ENCODE results near the gene PSMD14. TPM values are rescaled to one million over a fixed set of nuclear protein-coding genes. Genes with fewer than 3 reads are reported as not detected.

Gene PSMD14
- total and polyA plus RNA-seq, 2 of the 13 experiments (the other 11 are each of a cell fraction or from before 2014, with no cell fraction given): 60.6 to 149 TPM

DNA sequence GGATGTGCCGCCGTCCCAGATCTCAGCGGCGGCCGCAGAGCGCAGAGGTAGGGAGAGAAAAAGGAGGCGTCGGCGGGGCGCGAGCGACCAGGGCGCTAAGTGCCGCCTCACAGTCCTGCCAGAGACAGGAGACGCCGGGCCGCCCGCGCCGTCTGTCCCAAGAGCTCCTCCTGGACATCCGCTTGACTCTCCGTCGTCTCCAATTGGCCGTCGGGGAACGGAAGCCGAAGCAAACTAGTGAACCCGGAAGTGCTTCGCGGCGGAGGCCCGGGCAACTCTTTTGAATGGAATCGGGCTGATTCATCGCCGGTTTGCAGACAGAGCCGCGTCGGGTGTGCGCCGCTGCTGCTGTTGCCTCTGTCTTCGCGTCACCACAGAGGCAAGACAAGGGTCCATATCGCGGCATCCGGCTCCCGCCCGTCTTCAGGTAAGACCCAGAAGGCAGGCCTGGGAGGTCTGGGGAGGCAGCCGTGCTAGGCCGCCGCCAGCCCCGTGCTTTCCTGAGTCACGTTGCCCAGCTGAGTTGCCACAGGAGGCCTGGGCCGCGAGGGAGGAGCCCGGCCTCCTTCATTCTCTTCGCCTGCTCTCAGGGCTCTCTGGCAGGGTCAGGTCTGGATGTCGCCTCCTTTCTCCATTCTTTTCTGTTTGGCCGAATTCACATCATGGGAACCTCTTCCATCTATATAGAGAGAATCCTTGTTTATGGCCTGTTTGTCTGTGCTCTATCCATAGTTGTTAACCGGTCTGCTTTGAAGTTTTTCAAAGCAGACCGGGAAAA, at the start of gene PSMD14 (continued):
- TF ChIP-seq, protein P1, sequence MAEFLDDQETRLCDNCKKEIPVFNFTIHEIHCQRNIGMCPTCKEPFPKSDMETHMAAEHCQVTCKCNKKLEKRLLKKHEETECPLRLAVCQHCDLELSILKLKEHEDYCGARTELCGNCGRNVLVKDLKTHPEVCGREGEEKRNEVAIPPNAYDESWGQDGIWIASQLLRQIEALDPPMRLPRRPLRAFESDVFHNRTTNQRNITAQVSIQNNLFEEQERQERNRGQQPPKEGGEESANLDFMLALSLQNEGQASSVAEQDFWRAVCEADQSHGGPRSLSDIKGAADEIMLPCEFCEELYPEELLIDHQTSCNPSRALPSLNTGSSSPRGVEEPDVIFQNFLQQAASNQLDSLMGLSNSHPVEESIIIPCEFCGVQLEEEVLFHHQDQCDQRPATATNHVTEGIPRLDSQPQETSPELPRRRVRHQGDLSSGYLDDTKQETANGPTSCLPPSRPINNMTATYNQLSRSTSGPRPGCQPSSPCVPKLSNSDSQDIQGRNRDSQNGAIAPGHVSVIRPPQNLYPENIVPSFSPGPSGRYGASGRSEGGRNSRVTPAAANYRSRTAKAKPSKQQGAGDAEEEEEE (CRISPR knock-in tag; IDR thresholded peaks at IDR 0.05; ENCODE audit: borderline replicate concordance): no peak; the same call in none of the 2 replicates
- TF ChIP-seq KLF16 (CRISPR knock-in tag; IDR thresholded peaks at IDR 0.05): peak in 1 of 2 experiments; percentile 89; a peak in 2 of 4 replicates
- peak; percentile 89 for TF ChIP-seq PCBP1 (IDR thresholded peaks at IDR 0.05; ENCODE audit: borderline replicate concordance, low read depth, low read length)
- peak; percentile 93 for TF ChIP-seq ZNF615 (CRISPR knock-in tag; IDR thresholded peaks at IDR 0.05; ENCODE audit: borderline replicate concordance)
- TF ChIP-seq GLI4 (CRISPR knock-in tag; IDR thresholded peaks at IDR 0.05; ENCODE audit: borderline replicate concordance): peak; percentile 90; the same call in 1 of the 2 replicates
- no peak for TF ChIP-seq SOX13 (IDR thresholded peaks at IDR 0.05)
- peak in 1 of 2 experiments; percentile 43; a peak in 1 of 4 replicates for TF ChIP-seq SOX13 (CRISPR knock-in tag; conservative IDR thresholded peaks at IDR 0.05 in 1 of 2, IDR thresholded peaks at IDR 0.05 in 1 of 2)
- no peak; the same call in none of the 2 replicates for TF ChIP-seq ZSCAN9 (CRISPR knock-in tag; IDR thresholded peaks at IDR 0.05; ENCODE audit: borderline replicate concordance)
- TF ChIP-seq PHF5A (CRISPR knock-in tag; IDR thresholded peaks at IDR 0.05; ENCODE audit: low read depth, unreplicated experiment): no peak
- peak; percentile 94 for TF ChIP-seq ZNF710 (CRISPR knock-in tag; IDR thresholded peaks at IDR 0.05; ENCODE audit: borderline replicate concordance)
- peak; percentile 15; the same call in 1 of the 2 replicates for TF ChIP-seq ZNF180 (CRISPR knock-in tag; IDR thresholded peaks at IDR 0.05; ENCODE audit: borderline replicate concordance, low read depth)
- no peak for TF ChIP-seq TP53 (CRISPR knock-in tag; conservative IDR thresholded peaks at IDR 0.05)
- peak; percentile 85; the same call in 1 of the 2 replicates for TF ChIP-seq ZNF790 (CRISPR knock-in tag; IDR thresholded peaks at IDR 0.05; ENCODE audit: borderline replicate concordance)
- TF ChIP-seq ZXDC (CRISPR knock-in tag; IDR thresholded peaks at IDR 0.05): peak; percentile 84; the same call in 1 of the 2 replicates
- TF ChIP-seq, protein P2, sequence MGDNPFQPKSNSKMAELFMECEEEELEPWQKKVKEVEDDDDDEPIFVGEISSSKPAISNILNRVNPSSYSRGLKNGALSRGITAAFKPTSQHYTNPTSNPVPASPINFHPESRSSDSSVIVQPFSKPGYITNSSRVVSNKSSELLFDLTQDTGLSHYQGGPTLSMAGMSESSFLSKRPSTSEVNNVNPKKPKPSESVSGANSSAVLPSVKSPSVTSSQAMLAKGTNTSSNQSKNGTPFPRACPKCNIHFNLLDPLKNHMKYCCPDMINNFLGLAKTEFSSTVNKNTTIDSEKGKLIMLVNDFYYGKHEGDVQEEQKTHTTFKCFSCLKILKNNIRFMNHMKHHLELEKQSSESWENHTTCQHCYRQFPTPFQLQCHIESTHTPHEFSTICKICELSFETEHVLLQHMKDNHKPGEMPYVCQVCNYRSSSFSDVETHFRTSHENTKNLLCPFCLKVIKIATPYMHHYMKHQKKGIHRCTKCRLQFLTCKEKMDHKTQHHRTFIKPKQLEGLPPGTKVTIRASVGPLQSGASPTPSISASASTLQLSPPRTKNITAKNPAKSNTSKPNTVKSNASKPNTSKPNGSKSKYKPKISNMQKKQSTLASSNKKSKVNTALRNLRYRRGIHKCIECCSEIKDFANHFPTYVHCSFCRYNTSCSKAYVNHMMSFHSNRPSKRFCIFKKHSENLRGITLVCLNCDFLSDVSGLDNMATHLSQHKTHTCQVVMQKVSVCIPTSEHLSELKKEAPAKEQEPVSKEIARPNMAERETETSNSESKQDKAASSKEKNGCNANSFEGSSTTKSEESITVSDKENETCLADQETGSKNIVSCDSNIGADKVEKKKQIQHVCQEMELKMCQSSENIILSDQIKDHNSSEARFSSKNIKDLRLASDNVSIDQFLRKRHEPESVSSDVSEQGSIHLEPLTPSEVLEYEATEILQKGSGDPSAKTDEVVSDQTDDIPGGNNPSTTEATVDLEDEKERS (CRISPR knock-in tag; IDR thresholded peaks at IDR 0.05): peak; percentile 97
- TF ChIP-seq ZNF530 (CRISPR knock-in tag; IDR thresholded peaks at IDR 0.05; ENCODE audit: low read depth): no peak
- peak; percentile 92; the same call in 1 of the 2 replicates for TF ChIP-seq ZZZ3 (CRISPR knock-in tag; IDR thresholded peaks at IDR 0.05; ENCODE audit: borderline replicate concordance)
- no peak for TF ChIP-seq NCOA5 (CRISPR knock-in tag; IDR thresholded peaks at IDR 0.05)

Measured in HepG2 (cell line).